KMS-11 (cell line): ENCODE data around the gene TP53I11.

Source experiments
- H2AFZ ChIP-seq: fragments of 200-600 bp; sonication (generic); 2 replicates; pipeline ENCODE4 v1.6.1; 2016; ENCODE audit warnings: antibody characterized with exemption, mixed run types, low read depth
- H3K27ac ChIP-seq: fragments of 200-600 bp; sonication (generic); 2 replicates; pipeline ENCODE4 v1.6.1; 2016; ENCODE audit warnings: mild to moderate bottlenecking, mixed run types
- H3K27me3 ChIP-seq: fragments of 200-600 bp; sonication (generic); 2 replicates; pipeline ENCODE4 v1.6.1; 2017; ENCODE audit warnings: mild to moderate bottlenecking, low read depth, mixed run types, moderate library complexity; ENCODE audit not compliant: insufficient read depth
- H3K36me3 ChIP-seq: fragments of 200-600 bp; sonication (generic); 2 replicates; pipeline ENCODE4 v1.6.1; 2017; ENCODE audit warnings: mild to moderate bottlenecking, mixed run types; ENCODE audit not compliant: insufficient read depth
- H3K4me1 ChIP-seq: fragments of 200-600 bp; sonication (generic); 2 replicates; pipeline ENCODE4 v1.6.1; 2016; ENCODE audit warnings: mild to moderate bottlenecking, low read depth, mixed run types; ENCODE audit not compliant: poor library complexity, severe bottlenecking
- H3K4me2 ChIP-seq: fragments of 200-600 bp; sonication (generic); 2 replicates; pipeline ENCODE4 v1.7.0; 2016; ENCODE audit warnings: mild to moderate bottlenecking, mixed run types
- H3K4me3 ChIP-seq: fragments of 200-600 bp; sonication (generic); IDR thresholded peaks from 2 replicates; pipeline ENCODE4 v1.6.1; 2017; ENCODE audit warnings: low read depth, low read length, mixed read lengths; ENCODE audit not compliant: insufficient read depth
- H3K79me2 ChIP-seq: fragments of 200-600 bp; sonication (generic); 2 replicates; pipeline ENCODE4 v1.6.1; 2016; ENCODE audit warnings: low read depth, mixed run types; ENCODE audit not compliant: insufficient read depth
- H3K9ac ChIP-seq: fragments of 200-600 bp; sonication (generic); 2 replicates; pipeline ENCODE4 v1.6.1; 2016; ENCODE audit warnings: mild to moderate bottlenecking, mixed run types
- H4K20me1 ChIP-seq: fragments of 200-600 bp; sonication (generic); 2 replicates; pipeline ENCODE4 v1.6.1; 2016; ENCODE audit warnings: mild to moderate bottlenecking, mixed run types; ENCODE audit not compliant: insufficient read depth
- TF ChIP-seq, protein P1 (sequence below): fragments of 200-600 bp; sonication (generic); conservative IDR thresholded peaks from 2 replicates; pipeline ENCODE4 v1.6.1; 2017; ENCODE audit warnings: low read depth, mild to moderate bottlenecking, antibody characterized with exemption, low read length, moderate library complexity, mixed read lengths

TP53I11 gene

DNA sequence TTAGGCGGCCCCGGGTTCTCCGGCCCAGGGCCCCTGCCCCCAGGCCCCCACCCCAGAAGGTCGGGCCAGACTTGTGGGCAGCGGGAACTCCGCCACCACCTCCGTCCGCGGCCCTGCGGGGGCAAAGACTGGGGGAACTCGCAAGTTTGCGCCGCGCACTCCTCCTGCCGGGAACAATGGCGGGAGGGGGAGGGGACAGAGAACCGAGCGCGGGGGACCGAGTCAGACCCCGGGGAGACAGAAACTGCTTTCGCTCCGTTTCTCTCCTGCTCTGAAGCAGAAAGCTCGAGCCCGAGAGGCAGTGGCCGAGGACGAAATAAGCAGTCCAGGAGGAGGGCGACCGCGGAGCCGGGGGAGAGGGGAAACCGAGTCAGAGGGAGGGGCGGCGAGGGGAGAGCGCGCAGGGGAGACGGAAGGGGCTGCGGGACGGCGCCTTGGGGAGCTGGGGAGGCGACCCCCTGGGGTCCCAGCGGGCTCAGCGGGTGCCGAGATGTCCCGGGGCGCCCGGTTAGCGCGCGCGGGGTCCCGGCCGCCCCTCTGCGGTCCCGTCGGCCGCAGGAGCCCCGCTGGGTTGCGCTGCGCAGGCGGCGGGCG lies 555 bp downstream of the TP53I11 start:
- no peaks in the 10 kb centered on the region for H4K20me1 ChIP-seq
- H3K27ac ChIP-seq, result no peak overlapping the region
- no peak overlapping the region for H3K4me3 ChIP-seq
- no peaks in the 10 kb centered on the region for H3K36me3 ChIP-seq
- no peak overlapping the region for H3K4me2 ChIP-seq
- H3K4me1 ChIP-seq, result no peaks in the 10 kb centered on the region
- TF ChIP-seq, protein P1, sequence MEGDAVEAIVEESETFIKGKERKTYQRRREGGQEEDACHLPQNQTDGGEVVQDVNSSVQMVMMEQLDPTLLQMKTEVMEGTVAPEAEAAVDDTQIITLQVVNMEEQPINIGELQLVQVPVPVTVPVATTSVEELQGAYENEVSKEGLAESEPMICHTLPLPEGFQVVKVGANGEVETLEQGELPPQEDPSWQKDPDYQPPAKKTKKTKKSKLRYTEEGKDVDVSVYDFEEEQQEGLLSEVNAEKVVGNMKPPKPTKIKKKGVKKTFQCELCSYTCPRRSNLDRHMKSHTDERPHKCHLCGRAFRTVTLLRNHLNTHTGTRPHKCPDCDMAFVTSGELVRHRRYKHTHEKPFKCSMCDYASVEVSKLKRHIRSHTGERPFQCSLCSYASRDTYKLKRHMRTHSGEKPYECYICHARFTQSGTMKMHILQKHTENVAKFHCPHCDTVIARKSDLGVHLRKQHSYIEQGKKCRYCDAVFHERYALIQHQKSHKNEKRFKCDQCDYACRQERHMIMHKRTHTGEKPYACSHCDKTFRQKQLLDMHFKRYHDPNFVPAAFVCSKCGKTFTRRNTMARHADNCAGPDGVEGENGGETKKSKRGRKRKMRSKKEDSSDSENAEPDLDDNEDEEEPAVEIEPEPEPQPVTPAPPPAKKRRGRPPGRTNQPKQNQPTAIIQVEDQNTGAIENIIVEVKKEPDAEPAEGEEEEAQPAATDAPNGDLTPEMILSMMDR, result no peak
- H2AFZ ChIP-seq, result no peak overlapping the region
- H3K27me3 ChIP-seq, result no peaks in the 10 kb centered on the region; the same call in 1 of the 2 replicates
- H3K9ac ChIP-seq, result no peak overlapping the region
- H3K79me2 ChIP-seq, result no peaks in the 10 kb centered on the region

- Histone ChIP-seq H3K9ac (no peak overlapping the region), H3K27me3 (no peaks in the 10 kb centered on the region; the same call in 1 of the 2 replicates), H3K79me2 (no peaks in the 10 kb centered on the region), H3K4me1 (no peaks in the 10 kb centered on the region), H3K4me2 (no peak overlapping the region), H3K4me3 (no peak overlapping the region), H2AFZ (no peak overlapping the region), H4K20me1 (no peaks in the 10 kb centered on the region), H3K27ac (no peak overlapping the region), H3K36me3 (no peaks in the 10 kb centered on the region)
- TF ChIP-seq, protein P1, result no peak; the same call in 1 of the 2 replicates
Measured at GRCh38 chr11:44949160-44950030, 1.3 kb downstream of the TP53I11 start.

- TF ChIP-seq, protein P1, result no peak
- H4K20me1 ChIP-seq, result no peaks in the 10 kb centered on the region
- no peak overlapping the region for H3K4me2 ChIP-seq
- H3K4me1 ChIP-seq, result no peaks in the 10 kb centered on the region
- H3K79me2 ChIP-seq, result no peaks in the 10 kb centered on the region
- H3K27me3 ChIP-seq, result no peaks in the 10 kb centered on the region; the same call in 1 of the 2 replicates
- H2AFZ ChIP-seq, result no peak overlapping the region
- no peak overlapping the region for H3K4me3 ChIP-seq
- H3K9ac ChIP-seq, result no peak overlapping the region
- H3K36me3 ChIP-seq, result no peaks in the 10 kb centered on the region
- H3K27ac ChIP-seq, result no peak overlapping the region
Measured at GRCh38 chr11:44948155-44948554, 2.5 kb downstream of the TP53I11 start.

- Histone ChIP-seq H3K9ac (no peak overlapping the region), H3K27ac (no peak overlapping the region), H3K79me2 (no peaks in the 10 kb centered on the region), H3K4me2 (no peak overlapping the region), H3K36me3 (no peaks in the 10 kb centered on the region), H3K27me3 (no peaks in the 10 kb centered on the region; the same call in 1 of the 2 replicates), H2AFZ (no peak overlapping the region), H3K4me1 (no peaks in the 10 kb centered on the region), H3K4me3 (no peak overlapping the region), H4K20me1 (no peaks in the 10 kb centered on the region)
- TF ChIP-seq, protein P1, result no peak
Measured at GRCh38 chr11:44947114-44947513, 3.6 kb downstream of the TP53I11 start.
